Progenitor cell of endocrine pancreas (in vitro differentiated cells): ENCODE data around the gene DENND4B. TPM values are rescaled to one million over a fixed set of nuclear protein-coding genes. Genes with fewer than 3 reads are reported as not detected.

Source experiments
- DNase-seq: peaks from one replicate; pipeline ENCODE4 v3.0.0; 2021; ENCODE audit warnings: low spot score; ENCODE audit not compliant: unreplicated experiment
- H3K27ac Mint-ChIP-seq: 2 replicates; pipeline ENCODE4 v1.8.0; 2021; ENCODE audit warnings: mild to moderate bottlenecking, moderate library complexity, mixed read lengths
- H3K27me3 Mint-ChIP-seq: 2 replicates; pipeline ENCODE4 v1.8.0; 2021; ENCODE audit warnings: mixed read lengths
- H3K36me3 Mint-ChIP-seq: 2 replicates; pipeline ENCODE4 v1.8.0; 2022; ENCODE audit warnings: mixed read lengths; ENCODE audit not compliant: insufficient read depth
- H3K4me1 Mint-ChIP-seq: 2 replicates; pipeline ENCODE4 v1.8.0; 2021; ENCODE audit warnings: low read depth, mixed read lengths
- H3K4me3 Mint-ChIP-seq: 2 replicates; pipeline ENCODE4 v1.8.0; 2021; ENCODE audit warnings: low read depth, mild to moderate bottlenecking, moderate library complexity, mixed read lengths
- H3K9me3 Mint-ChIP-seq: 2 replicates; pipeline ENCODE4 v1.8.0; 2021; ENCODE audit warnings: low read depth, mixed read lengths
- total RNA-seq: library from RNA; stranded (reverse); gene quantifications from 2 replicates; pipeline ENCODE4 v1.2.1, GENCODE V29; 2021
- TF ChIP-seq, protein P1 (sequence below): fragments of 200-600 bp; sonication (generic); IDR thresholded peaks from one replicate; pipeline ENCODE4 v1.5.0; 2021; ENCODE audit warnings: antibody characterized with exemption, mild to moderate bottlenecking; ENCODE audit not compliant: unreplicated experiment

DENND4B gene
- total RNA-seq, 1 donor from 2014 or later = 93.4 TPM

DNA sequence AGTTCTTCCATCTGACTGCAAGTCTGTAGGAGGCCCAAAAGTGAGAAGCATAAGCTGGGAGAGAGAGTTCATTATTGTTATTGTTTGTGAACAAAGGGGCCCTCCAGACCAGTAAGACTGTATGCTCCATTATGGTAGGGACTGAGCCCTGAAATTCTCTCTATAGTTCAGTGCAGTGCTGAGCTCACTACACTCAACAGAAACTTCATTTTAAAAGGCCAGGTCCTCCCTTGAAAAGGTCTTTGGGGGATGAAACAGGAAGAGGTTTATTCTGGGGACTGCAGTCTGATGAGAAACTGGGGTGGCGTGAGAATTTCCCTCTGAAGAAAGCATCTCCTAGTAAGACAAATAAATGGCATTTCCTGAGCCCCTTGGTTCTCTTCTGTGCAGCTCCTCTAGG lies 18.3 kb downstream of the DENND4B start:
- H3K36me3 Mint-ChIP-seq = peaks cover 1% of the 10 kb centered on the region
- no peaks in the 10 kb centered on the region for H3K27me3 Mint-ChIP-seq
- no peak overlapping the region for H3K27ac Mint-ChIP-seq
- no peak overlapping the region for H3K4me3 Mint-ChIP-seq
- H3K9me3 Mint-ChIP-seq = no peaks in the 10 kb centered on the region
- TF ChIP-seq, protein P1, sequence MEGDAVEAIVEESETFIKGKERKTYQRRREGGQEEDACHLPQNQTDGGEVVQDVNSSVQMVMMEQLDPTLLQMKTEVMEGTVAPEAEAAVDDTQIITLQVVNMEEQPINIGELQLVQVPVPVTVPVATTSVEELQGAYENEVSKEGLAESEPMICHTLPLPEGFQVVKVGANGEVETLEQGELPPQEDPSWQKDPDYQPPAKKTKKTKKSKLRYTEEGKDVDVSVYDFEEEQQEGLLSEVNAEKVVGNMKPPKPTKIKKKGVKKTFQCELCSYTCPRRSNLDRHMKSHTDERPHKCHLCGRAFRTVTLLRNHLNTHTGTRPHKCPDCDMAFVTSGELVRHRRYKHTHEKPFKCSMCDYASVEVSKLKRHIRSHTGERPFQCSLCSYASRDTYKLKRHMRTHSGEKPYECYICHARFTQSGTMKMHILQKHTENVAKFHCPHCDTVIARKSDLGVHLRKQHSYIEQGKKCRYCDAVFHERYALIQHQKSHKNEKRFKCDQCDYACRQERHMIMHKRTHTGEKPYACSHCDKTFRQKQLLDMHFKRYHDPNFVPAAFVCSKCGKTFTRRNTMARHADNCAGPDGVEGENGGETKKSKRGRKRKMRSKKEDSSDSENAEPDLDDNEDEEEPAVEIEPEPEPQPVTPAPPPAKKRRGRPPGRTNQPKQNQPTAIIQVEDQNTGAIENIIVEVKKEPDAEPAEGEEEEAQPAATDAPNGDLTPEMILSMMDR = no peak
- H3K4me1 Mint-ChIP-seq = peaks cover 1% of the 10 kb centered on the region
- no peak for DNase-seq

DNA sequence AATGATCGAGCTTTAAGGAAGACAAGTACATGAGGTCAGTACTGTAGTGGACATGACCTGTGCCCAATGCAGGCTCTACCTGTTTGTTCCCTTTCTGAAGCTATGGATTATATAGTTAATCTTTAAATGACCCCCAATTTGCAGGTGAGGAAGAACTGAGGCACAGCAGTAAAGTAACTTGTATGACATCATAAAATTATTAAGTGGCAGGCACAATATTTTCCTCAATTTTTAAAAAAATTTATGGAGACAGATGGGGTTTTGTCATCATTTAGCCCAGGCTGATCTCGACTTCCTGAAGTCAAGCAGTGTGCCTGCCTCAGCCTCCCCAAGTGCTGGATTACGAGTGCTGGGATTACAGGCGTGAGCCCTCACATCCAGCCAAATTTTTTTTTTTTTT lies 20.1 kb downstream of the DENND4B start:
- DNase-seq = no peak
- no peaks in the 10 kb centered on the region for H3K9me3 Mint-ChIP-seq
- no peak overlapping the region for H3K4me3 Mint-ChIP-seq
- H3K36me3 Mint-ChIP-seq = no peaks in the 10 kb centered on the region
- TF ChIP-seq, protein P1 = no peak
- no peaks in the 10 kb centered on the region for H3K27me3 Mint-ChIP-seq
- peaks cover 4% of the 10 kb centered on the region for H3K4me1 Mint-ChIP-seq
- no peak overlapping the region for H3K27ac Mint-ChIP-seq

DNA sequence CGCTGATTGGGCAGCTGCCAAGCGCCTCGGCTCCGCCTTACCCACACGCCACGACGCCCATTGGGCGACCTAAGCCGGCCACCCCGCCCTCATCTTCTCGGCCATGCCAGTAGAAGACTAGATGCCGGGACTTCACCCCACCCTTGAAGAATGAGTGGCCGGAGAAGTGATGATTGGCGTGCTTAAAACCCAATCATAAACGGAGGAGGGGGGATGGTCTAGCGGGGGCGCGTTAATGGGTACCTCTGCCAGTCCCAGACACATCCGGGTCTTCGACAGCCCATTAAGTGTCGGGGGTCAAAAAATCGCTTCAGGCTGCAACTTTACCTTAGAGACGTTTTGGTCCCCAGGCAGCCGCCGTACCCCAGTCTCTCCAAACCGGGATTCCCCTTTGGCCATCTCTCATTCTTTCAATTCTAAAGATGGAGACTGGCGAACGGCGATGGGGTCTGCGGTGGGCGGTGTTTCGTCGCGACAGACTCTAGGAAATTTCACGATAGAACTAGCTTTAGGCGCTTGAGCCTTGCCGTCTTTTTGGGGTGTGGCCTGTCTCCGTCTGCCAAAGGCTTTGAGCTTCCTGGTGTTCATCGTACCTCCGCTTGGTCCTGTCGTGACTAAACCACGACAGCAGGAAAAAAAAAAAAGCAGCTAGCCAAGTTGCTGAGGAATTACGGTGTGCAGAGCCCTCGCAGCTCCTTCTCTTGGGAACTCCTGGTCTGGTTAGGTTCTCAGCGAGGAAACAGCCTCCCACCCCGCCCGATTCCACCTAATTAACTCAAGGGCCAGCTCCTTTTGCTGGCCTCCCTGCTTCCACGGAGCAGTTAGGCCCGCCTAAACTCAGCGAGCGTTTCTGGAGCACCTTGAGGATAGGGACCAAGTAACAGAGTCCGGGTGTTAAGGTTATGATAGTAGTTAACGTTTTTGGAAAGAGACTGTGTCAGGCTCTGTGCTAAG lies 23.3 kb downstream of the DENND4B start, which contains the start of gene GATAD2B:
TSS of gene GATAD2B (minus strand) at position 1 of the 954 bp plus-strand sequence. CDS start 94,625 bp downstream, outside the sequence.
- peak; percentile 98 for DNase-seq
- Mint-ChIP-seq H3K27ac (peak within 1 kb of the TSS; percentile 96), H3K4me3 (peak within 1 kb of the TSS; percentile 86), H3K27me3 (no peaks in the 10 kb centered on the region), H3K4me1 (peaks cover 22% of the 10 kb centered on the region), H3K36me3 (no peaks in the 10 kb centered on the region), H3K9me3 (no peaks in the 10 kb centered on the region)
- TF ChIP-seq, protein P1 = no peak

DNA sequence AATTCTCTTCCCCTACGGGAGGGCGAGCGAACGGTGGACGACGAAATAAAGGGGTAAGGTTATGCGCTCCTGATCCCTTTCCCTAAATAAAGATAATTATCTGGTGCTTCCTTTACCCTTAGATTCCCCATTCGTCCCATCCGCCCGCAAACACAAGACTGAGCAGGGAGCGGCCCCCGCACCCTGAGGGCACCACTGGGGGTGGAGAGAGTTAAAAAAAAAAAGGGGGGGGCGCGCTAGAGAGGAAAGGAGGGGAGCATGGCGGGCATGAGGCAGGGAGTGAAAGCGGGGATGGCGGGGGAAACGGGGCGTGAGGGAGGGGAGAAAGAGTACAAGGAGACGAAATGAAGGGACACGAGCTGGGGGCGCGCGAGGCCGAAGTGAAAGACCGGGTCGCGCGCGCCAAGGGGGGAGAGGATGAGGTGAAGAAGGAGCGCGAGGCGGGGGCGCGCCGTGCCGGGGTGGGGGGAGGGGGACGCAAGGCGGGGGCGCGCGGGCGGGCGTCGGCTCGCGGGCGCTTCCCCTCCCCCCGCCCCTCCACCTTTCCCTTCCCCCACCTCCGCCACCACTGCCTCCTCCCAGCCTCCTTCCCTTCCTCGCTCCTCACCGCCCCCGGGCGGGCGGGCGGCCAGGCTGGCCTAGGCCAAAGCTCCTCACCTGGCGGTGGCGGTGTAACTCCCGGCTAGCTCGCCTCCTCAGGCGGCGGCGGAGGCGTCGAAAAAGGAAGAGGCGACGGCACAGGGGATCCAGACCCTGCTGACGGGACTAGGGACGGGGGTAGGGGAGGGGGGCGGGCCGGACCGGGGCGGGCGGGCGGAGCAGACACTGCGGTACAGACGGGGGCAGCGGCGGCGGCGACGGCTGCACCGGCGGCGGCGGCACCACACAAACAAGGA lies 24.2 kb downstream of the DENND4B start:
- H3K27ac Mint-ChIP-seq = peak overlapping the region; percentile 96

DNA sequence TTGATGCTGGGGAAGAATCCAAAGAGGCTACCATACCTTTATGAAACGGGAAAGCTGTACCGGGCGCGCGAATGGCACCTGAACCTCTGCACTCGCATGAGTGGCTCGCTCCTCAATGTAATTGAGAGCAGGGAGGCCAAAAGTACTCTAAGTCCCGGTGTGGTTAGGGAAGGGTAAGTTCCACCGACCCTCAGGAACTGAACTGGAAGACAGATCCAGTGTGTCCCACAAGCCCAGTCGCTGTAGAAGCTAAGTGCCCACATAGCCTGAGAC lies 24.8 kb downstream of the DENND4B start:
- H3K4me1 Mint-ChIP-seq = peaks cover 25% of the 10 kb centered on the region
- no peaks in the 10 kb centered on the region for H3K9me3 Mint-ChIP-seq
- H3K27me3 Mint-ChIP-seq = no peaks in the 10 kb centered on the region
- TF ChIP-seq, protein P1 = no peak
- H3K4me3 Mint-ChIP-seq = peak overlapping the region; percentile 86
- H3K36me3 Mint-ChIP-seq = no peaks in the 10 kb centered on the region
- H3K27ac Mint-ChIP-seq = peak overlapping the region; percentile 89
- DNase-seq = no peak

More for the DNA sequence above, 24.2 kb downstream of the DENND4B start:
- peak; percentile 58 for DNase-seq
- TF ChIP-seq, protein P1 = peak; percentile 34
- no peaks in the 10 kb centered on the region for H3K36me3 Mint-ChIP-seq
- no peaks in the 10 kb centered on the region for H3K9me3 Mint-ChIP-seq
- peak overlapping the region; percentile 86 for H3K4me3 Mint-ChIP-seq
- H3K4me1 Mint-ChIP-seq = peaks cover 25% of the 10 kb centered on the region
- H3K27me3 Mint-ChIP-seq = no peaks in the 10 kb centered on the region
